CD4-positive, alpha-beta T cell (primary cell): ENCODE measurements around the gene LYST. TPM values are rescaled to one million over a fixed set of nuclear protein-coding genes. Genes with fewer than 3 reads are reported as not detected.

Experiments used
- ATAC-seq: fragments of 200-7000 bp; cut with Tn5 transposase; one replicate; pipeline ENCODE4 v1.10.0; 2022; ENCODE audit warnings: mild to moderate bottlenecking; ENCODE audit not compliant: poor library complexity
- CTCF ChIA-PET: fragments of 350-600 bp; sonication (Branson Sonifier 250); formaldehyde crosslinking; loops from one replicate; lab custom pipeline; 2021; ENCODE audit warnings: antibody characterized with exemption, inconsistent platforms; lab: Charles Lee
- POLR2A ChIA-PET: fragments of 350-600 bp; sonication (Branson Sonifier 250); formaldehyde crosslinking; loops from one replicate; lab custom pipeline; 2021; ENCODE audit warnings: antibody characterized with exemption, inconsistent platforms; lab: Charles Lee
- DNase-seq, 14 experiments: peaks; one replicate each; pipeline ENCODE4 v3.0.0-alpha.2; 2013 to 2020; ENCODE audit warnings: mixed read lengths in 2 of 14
- H3K27ac ChIP-seq, 2 donors: one replicate each; pipeline versions ENCODE4 v1.5.1 to v1.7.0; 2013; ENCODE audit warnings: low read length in 2 of 2, low read depth in 1 of 2, mild to moderate bottlenecking in 1 of 2
- H3K27me3 ChIP-seq, 2 experiments: 1 replicate in 1 of 2; 2 replicates in 1 of 2; pipeline versions ENCODE4 v1.6.1 to v1.7.0; 2013; ENCODE audit warnings: low read length in 2 of 2, control low read depth in 1 of 2, mild to moderate bottlenecking in 1 of 2, moderate library complexity in 1 of 2; ENCODE audit not compliant: insufficient read depth in 2 of 2, control insufficient read depth in 1 of 2
- H3K36me3 ChIP-seq: one replicate; pipeline ENCODE4 v1.6.1; 2013; ENCODE audit warnings: low read length, control low read depth; ENCODE audit not compliant: insufficient read depth
- H3K4me1 ChIP-seq: one replicate; pipeline ENCODE4 v1.6.1; 2013; ENCODE audit warnings: low read length, control low read depth; ENCODE audit not compliant: insufficient read depth
- H3K4me3 ChIP-seq: one replicate; pipeline ENCODE4 v1.5.1; 2013; ENCODE audit warnings: mild to moderate bottlenecking, low read length, moderate library complexity
- H3K9me3 ChIP-seq, 2 experiments: 1 replicate in 1 of 2; 2 replicates in 1 of 2; pipeline versions ENCODE4 v1.6.1 to v1.7.0; 2013; ENCODE audit warnings: low read length in 2 of 2, mild to moderate bottlenecking in 2 of 2, control low read depth in 1 of 2, moderate library complexity in 1 of 2; ENCODE audit not compliant: control insufficient read depth in 1 of 2, insufficient read depth in 1 of 2
- H3K27ac Mint-ChIP-seq: one replicate; pipeline ENCODE4 v1.8.0; 2020; ENCODE audit warnings: mixed read lengths
- H3K27me3 Mint-ChIP-seq: one replicate; pipeline ENCODE4 v1.8.0; 2021; ENCODE audit warnings: mixed read lengths
- H3K36me3 Mint-ChIP-seq: one replicate; pipeline ENCODE4 v1.8.0; 2021; ENCODE audit warnings: low read depth, mixed read lengths
- H3K4me1 Mint-ChIP-seq: one replicate; pipeline ENCODE4 v1.8.0; 2021; ENCODE audit warnings: low read depth, mixed read lengths
- H3K4me3 Mint-ChIP-seq: one replicate; pipeline ENCODE4 v1.8.0; 2020; ENCODE audit warnings: mild to moderate bottlenecking, mixed read lengths
- H3K9me3 Mint-ChIP-seq: one replicate; pipeline ENCODE4 v1.8.0; 2020; ENCODE audit warnings: mixed read lengths
- CTCF ChIP-seq: fragments of 200-600 bp; IDR thresholded peaks from one replicate; pipeline ENCODE4 v1.8.0; 2022; ENCODE audit warnings: antibody characterized with exemption, mild to moderate bottlenecking
- intact Hi-C, 2 experiments: fragments of 100-400 bp; cut with DNase I in 1 of 2; cut with micrococcal nuclease in 1 of 2; formaldehyde crosslinking; loops; one replicate each; pipeline versions ENCODE4 v1.15.1 to v1.9.0; 2023 to 2025; cut with DNase I, micrococcal nuclease
- total RNA-seq, 174 experiments: library from RNA in 2 of 174; stranded (reverse) in 2 of 174; gene quantifications; one replicate each; pipeline ENCODE4 v1.2.3 and lab custom pipeline; 2021 to 2026

The LYST gene
- total RNA-seq, 2 experiments from 2014 or later = 24.9 to 26.8 TPM

GRCh38 chr1:235775246-235775860 is 91.4 kb downstream of the LYST start:
- no peak overlapping the region for H3K27ac ChIP-seq
- H3K27me3 ChIP-seq = no peaks in the 10 kb centered on the region
- no peaks in the 10 kb centered on the region for H3K4me1 Mint-ChIP-seq
- no peaks in the 10 kb centered on the region for H3K27me3 Mint-ChIP-seq
- peaks cover 11% of the 10 kb centered on the region for H3K36me3 ChIP-seq
- ChIA-PET POLR2A (no interaction called here), CTCF (no interaction called here)
- no peak overlapping the region for H3K4me3 Mint-ChIP-seq
- no peaks in the 10 kb centered on the region for H3K4me1 ChIP-seq
- H3K9me3 Mint-ChIP-seq = no peaks in the 10 kb centered on the region
- TF ChIP-seq CTCF = no peak
- H3K4me3 ChIP-seq = no peak overlapping the region
- DNase-seq = no peak
- H3K27ac Mint-ChIP-seq = no peak overlapping the region
- ATAC-seq = no peak
- intact Hi-C loops = no loop called here
- H3K9me3 ChIP-seq = no peaks in the 10 kb centered on the region
- H3K36me3 Mint-ChIP-seq = peaks cover 44% of the 10 kb centered on the region

- Histone ChIP-seq H3K9me3 (no peaks in the 10 kb centered on the region), H3K36me3 (peaks cover 9% of the 10 kb centered on the region), H3K4me1 (no peaks in the 10 kb centered on the region), H3K27me3 (no peaks in the 10 kb centered on the region), H3K4me3 (no peak overlapping the region), H3K27ac (no peak overlapping the region)
- Mint-ChIP-seq H3K4me3 (no peak overlapping the region), H3K9me3 (no peaks in the 10 kb centered on the region), H3K36me3 (peaks cover 29% of the 10 kb centered on the region), H3K27me3 (no peaks in the 10 kb centered on the region), H3K27ac (no peak overlapping the region), H3K4me1 (no peaks in the 10 kb centered on the region)
- DNase-seq (no peak), ATAC-seq (no peak)
- no peak for TF ChIP-seq CTCF
- CTCF ChIA-PET = no interaction called here
- intact Hi-C loops = no loop called here
- POLR2A ChIA-PET = no interaction called here
Measured at GRCh38 chr1:235767795-235768194, 98.9 kb downstream of the LYST start.

- Histone ChIP-seq H3K27me3 (no peaks in the 10 kb centered on the region), H3K36me3 (peaks cover 9% of the 10 kb centered on the region), H3K4me3 (no peak overlapping the region), H3K4me1 (no peaks in the 10 kb centered on the region), H3K9me3 (no peaks in the 10 kb centered on the region), H3K27ac (no peak overlapping the region)
- ChIA-PET POLR2A (no interaction called here), CTCF (no interaction called here)
- H3K4me3 Mint-ChIP-seq = no peak overlapping the region
- H3K27me3 Mint-ChIP-seq = no peaks in the 10 kb centered on the region
- DNase-seq (no peak), ATAC-seq (no peak)
- no peak overlapping the region for H3K27ac Mint-ChIP-seq
- H3K36me3 Mint-ChIP-seq = peaks cover 35% of the 10 kb centered on the region
- H3K9me3 Mint-ChIP-seq = no peaks in the 10 kb centered on the region
- intact Hi-C loops = no loop called here
- TF ChIP-seq CTCF = no peak
- no peaks in the 10 kb centered on the region for H3K4me1 Mint-ChIP-seq
Measured at GRCh38 chr1:235766794-235767285, 99.9 kb downstream of the LYST start.
